HG03520 (cell line): ENCODE data around the gene RNF2.
"Not testable (repeated sequence)": the region's sequence is repeated elsewhere in the genome, so short reads cannot be mapped to it uniquely, and the experiment has no call there.

Experiments
- ATAC-seq: cut with Tn5 transposase; IDR thresholded peaks from one replicate; pipeline ENCODE4 v1.9.1; 2021; ENCODE audit warnings: mild to moderate bottlenecking, moderate library complexity; ENCODE audit not compliant: unreplicated experiment

The RNF2 gene

GRCh38 chr1:185049670-185050069 lies 4.3 kb downstream of the RNF2 start:
- no peak for ATAC-seq

- ATAC-seq: no peak
Measured at GRCh38 chr1:185050823-185051451, 5.6 kb downstream of the RNF2 start.

- ATAC-seq: no peak
Measured at GRCh38 chr1:185053204-185053603, 7.8 kb downstream of the RNF2 start.

GRCh38 chr1:185054365-185055060 lies 9.2 kb downstream of the RNF2 start:
- ATAC-seq: no peak

GRCh38 chr1:185058110-185058509 lies 12.8 kb downstream of the RNF2 start:
- no peak for ATAC-seq

- ATAC-seq: no peak
Measured at GRCh38 chr1:185058876-185059275, 13.5 kb downstream of the RNF2 start.

- ATAC-seq: no peak
Measured at GRCh38 chr1:185059950-185060571, 14.7 kb downstream of the RNF2 start.

- no peak for ATAC-seq
Measured at GRCh38 chr1:185062710-185063370, 17.5 kb downstream of the RNF2 start.

- ATAC-seq: no peak
Measured at GRCh38 chr1:185063719-185064118, 18.4 kb downstream of the RNF2 start.

- ATAC-seq: not testable (repeated sequence)
Measured at GRCh38 chr1:185065006-185065405, 19.6 kb downstream of the RNF2 start.

GRCh38 chr1:185066181-185066580 lies 20.8 kb downstream of the RNF2 start:
- ATAC-seq: no peak

GRCh38 chr1:185068341-185068740 lies 23.0 kb downstream of the RNF2 start:
- no peak for ATAC-seq

GRCh38 chr1:185069202-185069772 lies 23.9 kb downstream of the RNF2 start:
- ATAC-seq: no peak

- no peak for ATAC-seq
Measured at GRCh38 chr1:185070051-185070450, 24.7 kb downstream of the RNF2 start.

- ATAC-seq: no peak
Measured at GRCh38 chr1:185073725-185074124, 28.4 kb downstream of the RNF2 start.

- no peak for ATAC-seq
Measured at GRCh38 chr1:185074307-185074706, 28.9 kb downstream of the RNF2 start.

- no peak for ATAC-seq
Measured at GRCh38 chr1:185075476-185075875, 30.1 kb downstream of the RNF2 start.

GRCh38 chr1:185077374-185077773 lies 32.0 kb downstream of the RNF2 start:
- ATAC-seq: no peak

- ATAC-seq: no peak
Measured at GRCh38 chr1:185080422-185080821, 35.1 kb downstream of the RNF2 start.

- ATAC-seq: no peak
Measured at GRCh38 chr1:185083818-185084217, 38.5 kb downstream of the RNF2 start.

GRCh38 chr1:185087101-185087500 lies 41.7 kb downstream of the RNF2 start:
- ATAC-seq: no peak
